PC-3 (cell line): ENCODE measurements around the gene C14orf93. TPM values are rescaled to one million over a fixed set of nuclear protein-coding genes. Genes with fewer than 3 reads are reported as not detected.

Experiments
- ATAC-seq: fragments of 200-7000 bp; cut with Tn5 transposase; 2 replicates; pipeline ENCODE4 v1.9.1; 2020; ENCODE audit warnings: mild to moderate bottlenecking, moderate library complexity
- BruUV-seq: library from RNA; stranded (reverse); fragments of 400-500 nt; replicated peaks from 2 replicates; lab custom pipeline; 2021; lab: Mats Ljungman, UMichigan
- CTCF ChIA-PET: fragments of 300-600 bp; sonication (Branson Sonifier 250); formaldehyde crosslinking; loops from one replicate; lab custom pipeline; 2022; ENCODE audit warnings: antibody characterized with exemption; lab: Charles Lee
- POLR2A ChIA-PET: fragments of 300-600 bp; sonication (Branson Sonifier 250); formaldehyde crosslinking; loops from one replicate; lab custom pipeline; 2022; ENCODE audit warnings: antibody characterized with exemption; ENCODE audit not compliant: unreplicated experiment; lab: Charles Lee
- DNase-seq: peaks from one replicate; pipeline ENCODE4 v3.0.0-alpha.2; 2015
- H2AFZ ChIP-seq: fragments of 300-600 bp; sonication (generic); 2 replicates; pipeline ENCODE4 v1.6.0; 2016; ENCODE audit warnings: antibody characterized with exemption, low read length
- H3F3A ChIP-seq: fragments of 300-600 bp; sonication (generic); one replicate; pipeline ENCODE4 v1.6.0; 2017; ENCODE audit warnings: antibody characterized with exemption, low read length, control low read depth, mild to moderate bottlenecking; ENCODE audit not compliant: unreplicated experiment
- H3K27ac ChIP-seq: fragments of 300-600 bp; sonication (generic); 2 replicates; pipeline ENCODE4 v1.5.1; 2016; ENCODE audit warnings: mild to moderate bottlenecking, low read length
- H3K27me3 ChIP-seq: fragments of 300-600 bp; sonication (generic); 2 replicates; pipeline ENCODE4 v1.6.1; 2016; ENCODE audit warnings: low read length, mixed read lengths
- H3K36me3 ChIP-seq: fragments of 300-600 bp; sonication (generic); 2 replicates; pipeline ENCODE4 v1.6.1; 2016; ENCODE audit warnings: low read depth, mixed run types, low read length, mixed read lengths
- H3K4me1 ChIP-seq: fragments of 300-600 bp; sonication (generic); 2 replicates; pipeline ENCODE4 v1.5.1; 2016; ENCODE audit warnings: low read length; ENCODE audit not compliant: insufficient read depth
- H3K4me2 ChIP-seq: fragments of 300-600 bp; sonication (generic); 2 replicates; pipeline ENCODE4 v1.6.0; 2016; ENCODE audit warnings: low read length
- H3K4me3 ChIP-seq: fragments of 300-600 bp; sonication (generic); 2 replicates; pipeline ENCODE4 v1.5.1; 2016; ENCODE audit warnings: mild to moderate bottlenecking, low read length, mixed read lengths
- H3K79me2 ChIP-seq: fragments of 300-600 bp; sonication (generic); 2 replicates; pipeline ENCODE4 v1.6.1; 2017; ENCODE audit warnings: low read length, mixed read lengths
- H3K9ac ChIP-seq: fragments of 300-600 bp; sonication (generic); 2 replicates; pipeline ENCODE4 v1.6.0; 2016; ENCODE audit warnings: mild to moderate bottlenecking, low read length
- H3K9me2 ChIP-seq: fragments of 300-600 bp; sonication (generic); replicated peaks from 2 replicates; pipeline ENCODE4 v1.6.1; 2016; ENCODE audit warnings: mixed run types, low read length, mixed read lengths
- H3K9me3 ChIP-seq: fragments of 300-600 bp; sonication (generic); 2 replicates; pipeline ENCODE4 v1.6.1; 2016; ENCODE audit warnings: low read length, mixed read lengths
- H4K20me1 ChIP-seq: fragments of 300-600 bp; sonication (generic); 2 replicates; pipeline ENCODE4 v1.6.1; 2016; ENCODE audit warnings: low read length, mixed read lengths
- CTCF ChIP-seq: fragments of 300-600 bp; sonication (generic); conservative IDR thresholded peaks from 2 replicates; pipeline ENCODE4 v1.5.1; 2017; ENCODE audit warnings: antibody characterized with exemption, low read depth, mild to moderate bottlenecking, low read length
- EZH2 ChIP-seq: fragments of 300-600 bp; sonication (generic); IDR thresholded peaks from one replicate; pipeline ENCODE4 v1.6.1; 2017; ENCODE audit warnings: antibody characterized with exemption, mild to moderate bottlenecking, low read length; ENCODE audit not compliant: unreplicated experiment
- EZH2phosphoT487 ChIP-seq: fragments of 300-600 bp; sonication (generic); IDR thresholded peaks from 2 replicates; pipeline ENCODE4 v1.6.1; 2018; ENCODE audit warnings: mild to moderate bottlenecking, antibody characterized with exemption, low read length, borderline replicate concordance
- intact Hi-C: fragments of 100-400 bp; cut with micrococcal nuclease; formaldehyde crosslinking; loops from 2 replicates; pipeline ENCODE4 v1.9.0; 2023
- total RNA-seq: library from RNA; depleted of rRNA; stranded (reverse); fragments of >200 nt; gene quantifications from 2 replicates; pipeline ENCODE4 v1.2.3, GENCODE V29; 2014

C14orf93 gene
- total RNA-seq, 1 experiment from 2014 or later: 5.8 TPM

GRCh38 chr14:23021889-23022442, 12.0 kb upstream of the C14orf93 start:
- Histone ChIP-seq H3K27ac (no peak overlapping the region), H3K79me2 (no peaks in the 10 kb centered on the region), H3K27me3 (no peaks in the 10 kb centered on the region), H3F3A (no peaks in the 10 kb centered on the region), H3K36me3 (peaks cover 19% of the 10 kb centered on the region), H3K9ac (no peak overlapping the region), H4K20me1 (0 out of 2 replicates have a peak, but pooled peaks cover 6% of the 10 kb centered on the region), H3K4me2 (no peak overlapping the region), H3K4me1 (no peaks in the 10 kb centered on the region), H3K4me3 (no peak overlapping the region), H2AFZ (no peak overlapping the region), H3K9me3 (no peaks in the 10 kb centered on the region), H3K9me2 (no peaks in the 10 kb centered on the region)
- intact Hi-C loops: no loop called here
- TF ChIP-seq CTCF: no peak
- no peak for TF ChIP-seq EZH2
- TF ChIP-seq EZH2phosphoT487: no peak
- ChIA-PET CTCF (no interaction called here), POLR2A (interaction anchor here (0.7 kb wide), 1 partner anchor 155 kb away, joined by 5 read pairs; no protein-coding TSS in a partner anchor)
- BruUV-seq: no TSS peak
- DNase-seq: no peak
- no peak for ATAC-seq

GRCh38 chr14:23021434-23021833, 11.5 kb upstream of the C14orf93 start:
- TF ChIP-seq CTCF (no peak), EZH2 (no peak), EZH2phosphoT487 (no peak)
- no peak overlapping the region for H3K4me3 ChIP-seq
- H3K36me3 ChIP-seq: peaks cover 19% of the 10 kb centered on the region
- 0 out of 2 replicates have a peak, but pooled peaks cover 6% of the 10 kb centered on the region for H4K20me1 ChIP-seq
- CTCF ChIA-PET: no interaction called here
- no peaks in the 10 kb centered on the region for H3K9me2 ChIP-seq
- no peak for DNase-seq
- no peaks in the 10 kb centered on the region for H3K4me1 ChIP-seq
- BruUV-seq: no TSS peak
- H3K79me2 ChIP-seq: no peaks in the 10 kb centered on the region
- H2AFZ ChIP-seq: no peak overlapping the region
- POLR2A ChIA-PET: interaction anchor here (0.7 kb wide), 1 partner anchor 156 kb away, joined by 5 read pairs; no protein-coding TSS in a partner anchor
- ATAC-seq: no peak
- no peaks in the 10 kb centered on the region for H3F3A ChIP-seq
- no peak overlapping the region for H3K9ac ChIP-seq
- H3K27ac ChIP-seq: no peak overlapping the region
- H3K4me2 ChIP-seq: no peak overlapping the region
- H3K9me3 ChIP-seq: no peaks in the 10 kb centered on the region
- intact Hi-C loops: no loop called here
- H3K27me3 ChIP-seq: no peaks in the 10 kb centered on the region
